ENCODE results near the gene SULT1C2.

Gene SULT1C2

GRCh38 chr2:108316033-108316432, 27.3 kb downstream of the SULT1C2 start:
- no peaks in the 10 kb centered on the region for H3K9me3 Mint-ChIP-seq
- H3K27ac Mint-ChIP-seq: no peak overlapping the region
- H3K4me1 Mint-ChIP-seq (ENCODE audit: low read depth): no peaks in the 10 kb centered on the region
- peaks cover 3% of the 10 kb centered on the region for H3K27me3 Mint-ChIP-seq (ENCODE audit: low read depth)
- H3K36me3 Mint-ChIP-seq (ENCODE audit: low read depth): no peaks in the 10 kb centered on the region
- H3K4me3 Mint-ChIP-seq: no peak overlapping the region

GRCh38 chr2:108316461-108317258, 28.0 kb downstream of the SULT1C2 start:
- H3K4me1 Mint-ChIP-seq (ENCODE audit: low read depth): no peaks in the 10 kb centered on the region
- H3K27me3 Mint-ChIP-seq (ENCODE audit: low read depth): peaks cover 3% of the 10 kb centered on the region
- no peak overlapping the region for H3K27ac Mint-ChIP-seq
- H3K36me3 Mint-ChIP-seq (ENCODE audit: low read depth): no peaks in the 10 kb centered on the region
- no peaks in the 10 kb centered on the region for H3K9me3 Mint-ChIP-seq
- H3K4me3 Mint-ChIP-seq: no peak overlapping the region

GRCh38 chr2:108320326-108320922, 31.7 kb downstream of the SULT1C2 start:
- Mint-ChIP-seq H3K27ac (no peak overlapping the region), H3K4me1 (ENCODE audit: low read depth) (no peaks in the 10 kb centered on the region), H3K27me3 (ENCODE audit: low read depth) (no peaks in the 10 kb centered on the region), H3K4me3 (no peak overlapping the region), H3K36me3 (ENCODE audit: low read depth) (no peaks in the 10 kb centered on the region), H3K9me3 (no peaks in the 10 kb centered on the region)

- no peaks in the 10 kb centered on the region for H3K9me3 Mint-ChIP-seq
- H3K4me1 Mint-ChIP-seq (ENCODE audit: low read depth): no peaks in the 10 kb centered on the region
- no peaks in the 10 kb centered on the region for H3K36me3 Mint-ChIP-seq (ENCODE audit: low read depth)
- no peak overlapping the region for H3K27ac Mint-ChIP-seq
- no peaks in the 10 kb centered on the region for H3K27me3 Mint-ChIP-seq (ENCODE audit: low read depth)
- no peak overlapping the region for H3K4me3 Mint-ChIP-seq
These were observed 34.9 kb downstream of the SULT1C2 start for GRCh38 chr2:108323619-108324018.

GRCh38 chr2:108324531-108325255, 36.0 kb downstream of the SULT1C2 start:
- no peaks in the 10 kb centered on the region for H3K27me3 Mint-ChIP-seq (ENCODE audit: low read depth)
- no peaks in the 10 kb centered on the region for H3K9me3 Mint-ChIP-seq
- H3K4me1 Mint-ChIP-seq (ENCODE audit: low read depth): no peaks in the 10 kb centered on the region
- H3K4me3 Mint-ChIP-seq: no peak overlapping the region
- no peaks in the 10 kb centered on the region for H3K36me3 Mint-ChIP-seq (ENCODE audit: low read depth)
- H3K27ac Mint-ChIP-seq: no peak overlapping the region

GRCh38 chr2:108325756-108326155, 37.1 kb downstream of the SULT1C2 start:
- no peaks in the 10 kb centered on the region for H3K27me3 Mint-ChIP-seq (ENCODE audit: low read depth)
- H3K27ac Mint-ChIP-seq: no peak overlapping the region
- no peaks in the 10 kb centered on the region for H3K9me3 Mint-ChIP-seq
- no peaks in the 10 kb centered on the region for H3K4me1 Mint-ChIP-seq (ENCODE audit: low read depth)
- no peaks in the 10 kb centered on the region for H3K36me3 Mint-ChIP-seq (ENCODE audit: low read depth)
- H3K4me3 Mint-ChIP-seq: no peak overlapping the region

GRCh38 chr2:108329771-108330170, 41.1 kb downstream of the SULT1C2 start:
- H3K27me3 Mint-ChIP-seq (ENCODE audit: low read depth): no peaks in the 10 kb centered on the region
- no peaks in the 10 kb centered on the region for H3K4me1 Mint-ChIP-seq (ENCODE audit: low read depth)
- no peak overlapping the region for H3K27ac Mint-ChIP-seq
- H3K4me3 Mint-ChIP-seq: no peak overlapping the region
- no peaks in the 10 kb centered on the region for H3K36me3 Mint-ChIP-seq (ENCODE audit: low read depth)
- no peaks in the 10 kb centered on the region for H3K9me3 Mint-ChIP-seq

- H3K27me3 Mint-ChIP-seq (ENCODE audit: low read depth): no peaks in the 10 kb centered on the region
- H3K36me3 Mint-ChIP-seq (ENCODE audit: low read depth): no peaks in the 10 kb centered on the region
- no peak overlapping the region for H3K4me3 Mint-ChIP-seq
These were observed 42.3 kb downstream of the SULT1C2 start for GRCh38 chr2:108330979-108331378.

GRCh38 chr2:108345951-108346350, 57.3 kb downstream of the SULT1C2 start:
- Mint-ChIP-seq H3K27me3 (ENCODE audit: low read depth) (peaks cover 13% of the 10 kb centered on the region), H3K27ac (no peak overlapping the region), H3K36me3 (ENCODE audit: low read depth) (no peaks in the 10 kb centered on the region), H3K9me3 (no peaks in the 10 kb centered on the region), H3K4me3 (no peak overlapping the region), H3K4me1 (ENCODE audit: low read depth) (no peaks in the 10 kb centered on the region)

More at GRCh38 chr2:108330979-108331378, 42.3 kb downstream of the SULT1C2 start:
- H3K27ac Mint-ChIP-seq: no peak overlapping the region
- no peaks in the 10 kb centered on the region for H3K9me3 Mint-ChIP-seq
- H3K4me1 Mint-ChIP-seq (ENCODE audit: low read depth): no peaks in the 10 kb centered on the region

GRCh38 chr2:108346827-108347226, 58.1 kb downstream of the SULT1C2 start:
- H3K27ac Mint-ChIP-seq: no peak overlapping the region
- no peak overlapping the region for H3K4me3 Mint-ChIP-seq
- H3K27me3 Mint-ChIP-seq (ENCODE audit: low read depth): peaks cover 16% of the 10 kb centered on the region
- H3K9me3 Mint-ChIP-seq: no peaks in the 10 kb centered on the region
- no peaks in the 10 kb centered on the region for H3K36me3 Mint-ChIP-seq (ENCODE audit: low read depth)
- H3K4me1 Mint-ChIP-seq (ENCODE audit: low read depth): no peaks in the 10 kb centered on the region

GRCh38 chr2:108347786-108348185, 59.1 kb downstream of the SULT1C2 start:
- Mint-ChIP-seq H3K27ac (no peak overlapping the region), H3K4me3 (no peak overlapping the region), H3K9me3 (no peaks in the 10 kb centered on the region), H3K27me3 (ENCODE audit: low read depth) (peaks cover 10% of the 10 kb centered on the region), H3K4me1 (ENCODE audit: low read depth) (no peaks in the 10 kb centered on the region), H3K36me3 (ENCODE audit: low read depth) (no peaks in the 10 kb centered on the region)

- H3K36me3 Mint-ChIP-seq (ENCODE audit: low read depth): no peaks in the 10 kb centered on the region
- H3K9me3 Mint-ChIP-seq: no peaks in the 10 kb centered on the region
- no peak overlapping the region for H3K4me3 Mint-ChIP-seq
- H3K27me3 Mint-ChIP-seq (ENCODE audit: low read depth): peaks cover 6% of the 10 kb centered on the region
- no peaks in the 10 kb centered on the region for H3K4me1 Mint-ChIP-seq (ENCODE audit: low read depth)
- no peak overlapping the region for H3K27ac Mint-ChIP-seq
These were observed 60.3 kb downstream of the SULT1C2 start for GRCh38 chr2:108348816-108349570.

GRCh38 chr2:108349571-108349928, 60.9 kb downstream of the SULT1C2 start:
- no peak overlapping the region for H3K27ac Mint-ChIP-seq
- no peaks in the 10 kb centered on the region for H3K4me1 Mint-ChIP-seq (ENCODE audit: low read depth)
- H3K36me3 Mint-ChIP-seq (ENCODE audit: low read depth): no peaks in the 10 kb centered on the region
- no peak overlapping the region for H3K4me3 Mint-ChIP-seq
- H3K9me3 Mint-ChIP-seq: no peaks in the 10 kb centered on the region
- peaks cover 2% of the 10 kb centered on the region for H3K27me3 Mint-ChIP-seq (ENCODE audit: low read depth)

GRCh38 chr2:108351889-108352288, 63.2 kb downstream of the SULT1C2 start:
- Mint-ChIP-seq H3K9me3 (no peaks in the 10 kb centered on the region), H3K27me3 (ENCODE audit: low read depth) (peaks cover 2% of the 10 kb centered on the region), H3K4me1 (ENCODE audit: low read depth) (no peaks in the 10 kb centered on the region), H3K4me3 (no peak overlapping the region), H3K36me3 (ENCODE audit: low read depth) (no peaks in the 10 kb centered on the region), H3K27ac (no peak overlapping the region)

Measured in T-helper 1 cell treated with Interleukin-12 subunit alpha and Interleukin-12 subunit beta and Interleukin-4 antibody, amounts not matched to agents 30 μg/mL and 1 μg/mL, for 36 hours (primary cell).